HG03378 (cell line): ENCODE data around the gene CNOT8.
"Not testable (repeated sequence)": the region's sequence is repeated elsewhere in the genome, so short reads cannot be mapped to it uniquely, and the experiment has no call there.

ENCODE experiments used
- ATAC-seq: cut with Tn5 transposase; IDR thresholded peaks from one replicate; pipeline ENCODE4 v1.9.1; 2021; ENCODE audit warnings: mild to moderate bottlenecking, moderate library complexity; ENCODE audit not compliant: unreplicated experiment

The CNOT8 gene

DNA sequence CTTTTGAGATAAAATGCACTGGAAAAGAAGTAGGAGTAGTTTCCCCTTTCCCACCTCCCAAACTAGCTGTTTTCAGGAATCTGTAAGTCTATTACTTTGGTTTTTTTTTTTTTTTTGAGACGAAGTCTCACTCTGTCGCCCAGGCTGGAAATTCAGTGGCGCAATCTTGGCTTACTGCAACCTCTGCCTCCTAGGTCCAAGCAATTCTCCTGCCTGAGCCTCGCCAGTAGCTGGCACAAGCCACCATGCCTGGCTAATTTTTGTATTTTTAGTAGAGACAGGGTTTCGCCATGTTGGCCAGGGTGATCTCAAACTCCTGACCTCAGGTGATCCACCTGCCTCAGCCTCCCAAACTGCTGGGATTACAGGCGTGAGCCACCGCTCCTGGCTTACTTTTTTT is 47.2 kb downstream of the CNOT8 start:
- not testable (repeated sequence) for ATAC-seq

DNA sequence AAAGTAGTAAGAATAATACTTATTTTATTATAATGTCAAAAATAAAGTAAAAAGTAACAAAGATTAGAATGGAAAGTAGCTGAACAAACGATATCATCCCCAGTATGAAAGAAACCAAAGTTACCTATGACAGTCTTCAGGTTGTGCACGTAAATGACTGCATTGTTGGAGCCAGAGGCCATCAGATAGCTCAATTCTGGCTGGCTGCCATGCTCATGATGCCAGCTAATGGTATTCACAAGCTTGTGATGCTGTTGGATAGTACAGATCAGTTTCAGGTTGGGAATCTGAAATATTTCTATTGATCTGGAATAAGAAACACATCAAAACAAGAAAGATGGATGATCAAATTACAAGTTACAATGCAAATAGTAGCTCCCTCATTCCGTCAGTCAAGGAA is 58.4 kb downstream of the CNOT8 start:
- no peak for ATAC-seq

DNA sequence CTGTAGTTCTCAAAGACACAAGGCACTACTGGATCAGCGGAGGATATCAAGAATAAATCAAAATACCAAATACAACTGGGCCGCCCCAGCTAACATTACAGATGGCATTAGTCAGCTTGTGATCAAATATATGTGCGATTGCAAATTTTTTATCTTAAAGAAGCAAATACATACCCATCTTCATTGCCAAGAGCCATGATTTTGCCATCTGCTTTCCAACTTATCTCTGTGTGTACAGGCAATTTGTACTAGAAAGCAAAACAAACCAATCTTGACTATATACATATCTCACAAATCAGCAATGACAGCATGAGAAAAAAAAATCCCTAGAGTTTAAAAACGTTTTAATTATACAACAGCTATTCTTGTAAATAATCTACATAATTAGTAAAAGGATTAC is 59.3 kb downstream of the CNOT8 start:
- no peak for ATAC-seq

DNA sequence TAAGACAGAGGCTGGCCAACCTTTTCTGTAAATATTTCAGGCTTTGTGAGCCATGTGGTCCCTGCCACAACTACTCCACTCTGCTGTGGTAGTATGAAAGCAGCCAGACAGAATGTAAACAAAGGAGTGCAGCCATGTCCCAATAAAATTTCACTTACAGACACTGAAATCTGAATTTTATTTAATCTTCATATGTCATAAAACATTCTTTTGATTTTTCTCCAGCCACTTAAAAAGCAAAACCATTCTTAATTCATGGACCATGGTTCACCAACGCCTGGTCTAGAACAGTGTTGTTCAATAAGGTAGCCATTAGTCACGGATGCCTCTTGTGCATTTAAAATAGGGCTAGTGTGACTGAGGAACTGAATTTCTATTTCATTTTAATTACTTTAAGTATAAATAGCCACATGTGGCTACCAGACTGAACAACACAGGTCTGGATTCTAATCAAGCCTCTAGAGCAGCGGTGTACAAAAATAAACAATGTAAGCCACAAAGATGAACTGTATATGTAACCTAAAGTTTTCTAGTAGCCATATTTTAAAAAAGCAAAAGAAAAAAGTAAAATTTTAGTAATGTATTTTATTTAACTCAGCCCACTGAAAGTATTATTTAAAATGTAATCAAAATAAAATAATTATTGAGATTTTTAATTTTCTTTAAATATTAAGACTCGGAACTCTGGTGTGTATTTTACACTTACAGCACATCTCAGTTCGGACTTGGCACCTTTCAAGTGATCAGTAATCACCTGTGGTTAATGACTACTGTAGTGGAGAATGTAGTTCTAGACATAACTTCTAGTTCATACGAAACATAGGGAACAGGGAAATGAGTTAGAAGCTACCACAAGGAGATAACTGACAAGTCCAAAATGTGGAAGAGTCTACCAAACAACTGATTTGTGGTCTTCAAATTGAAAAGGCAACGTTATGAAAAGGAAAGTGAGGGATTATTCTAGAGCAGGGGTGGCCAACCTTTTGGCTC is 65.3 kb downstream of the CNOT8 start:
- no peak for ATAC-seq
